H1 (cell line): ENCODE results near the gene PCDHA9. TPM values are rescaled to one million over a fixed set of nuclear protein-coding genes. Genes with fewer than 3 reads are reported as not detected.

Experiments used
- CEBPB ChIP-seq: IDR thresholded peaks from 2 replicates; pipeline ENCODE4 v1.6.1; 2012; ENCODE audit warnings: low read depth, low read length
- CTBP2 ChIP-seq: IDR thresholded peaks from 2 replicates; pipeline ENCODE4 v1.7.0; 2011; ENCODE audit warnings: borderline replicate concordance, mild to moderate bottlenecking, moderate library complexity, mixed read lengths, low read length; ENCODE audit not compliant: insufficient read depth, insufficient read length
- KDM4A ChIP-seq: IDR thresholded peaks from one replicate; pipeline ENCODE4 v1.7.1; 2012; ENCODE audit warnings: low read depth, mild to moderate bottlenecking, moderate library complexity, low read length, inconsistent platforms; ENCODE audit not compliant: severe bottlenecking
- MAX ChIP-seq: IDR thresholded peaks from 2 replicates; pipeline ENCODE4 v1.6.1; 2012; ENCODE audit warnings: inconsistent platforms
- USF2 ChIP-seq: IDR thresholded peaks from 2 replicates; pipeline ENCODE4 v1.6.1; 2011; ENCODE audit warnings: low read length, improper control_type of control experiment
- polyA plus RNA-seq, 7 experiments: library from polyadenylated mRNA; depleted of rRNA in 3 of 7; stranded (reverse) in 5 of 7; unstranded in 2 of 7; fragments of >200 nt in 5 of 7; fragments of 200-250 nt in 2 of 7; gene quantifications; 1 replicate in 5 of 7; 2 replicates in 1 of 7; 4 replicates in 1 of 7; pipeline versions ENCODE4 v1.2.1 to v1.2.3, GENCODE V29; 2011 to 2013; ENCODE audit warnings: missing spikeins in 2 of 7, mixed read lengths in 2 of 7
- total RNA-seq: library from RNA; stranded (reverse); fragmentation: NEBNext Ultra II Directional; extraction: Animal tissue kit (Norgen Biotek cat#: 25700); gene quantifications from 2 replicates; pipeline ENCODE4 v1.2.1, GENCODE V29; 2021

Gene PCDHA9
- total and polyA plus RNA-seq, 2 of the 8 experiments (the other 6 are each of a cell fraction or from before 2014, with no cell fraction given): 0.12 to 0.28 TPM

GRCh38 chr5:140883927-140884697 lies 35.9 kb downstream of the PCDHA9 start (continued):
- TF ChIP-seq USF2 (no peak), CTBP2 (no peak), KDM4A (no peak), MAX (no peak), CEBPB (no peak)

Other genes with a start within 250 kb of the PCDHA9 start
- gene CD14, start 215.2 kb upstream of the PCDHA9 start, total RNA-seq: 0.48 TPM in 1 of 2 replicates, not detected in the other
- 0.15 and 0.24 TPM in 2 replicates for gene CD14, start 215.2 kb upstream of the PCDHA9 start, polyA plus RNA-seq (2011; rRNA removed)
- gene TMCO6, start 208.9 kb upstream of the PCDHA9 start, total RNA-seq: 21.9 and 29.0 TPM in 2 replicates
- gene TMCO6, start 208.9 kb upstream of the PCDHA9 start, polyA plus RNA-seq (2011; rRNA removed): 40.9 and 53.6 TPM in 2 replicates
- gene NDUFA2, start 200.8 kb upstream of the PCDHA9 start, total RNA-seq: 75.2 and 77.1 TPM in 2 replicates
- gene NDUFA2, start 200.8 kb upstream of the PCDHA9 start, polyA plus RNA-seq (2011; rRNA removed): 146 and 154 TPM in 2 replicates
- gene IK, start 200.6 kb upstream of the PCDHA9 start, total RNA-seq: 57.4 and 63.4 TPM in 2 replicates
- 25.3 and 41.7 TPM in 2 replicates for gene IK, start 200.6 kb upstream of the PCDHA9 start, polyA plus RNA-seq (2011; rRNA removed)
- 22.7 and 22.8 TPM in 2 replicates for gene WDR55, start 183.5 kb upstream of the PCDHA9 start, total RNA-seq
- 15.3 and 19.5 TPM in 2 replicates for gene WDR55, start 183.5 kb upstream of the PCDHA9 start, polyA plus RNA-seq (2011; rRNA removed)
- 0.41 and 0.84 TPM in 2 replicates for gene DND1, start 174.8 kb upstream of the PCDHA9 start, total RNA-seq
- gene DND1, start 174.8 kb upstream of the PCDHA9 start, polyA plus RNA-seq (2011; rRNA removed): 2.1 and 3.5 TPM in 2 replicates
- 55.6 and 56.8 TPM in 2 replicates for gene HARS1, start 157.0 kb upstream of the PCDHA9 start, total RNA-seq
- 26.1 and 27.8 TPM in 2 replicates for gene HARS1, start 157.0 kb upstream of the PCDHA9 start, polyA plus RNA-seq (2011; rRNA removed)
- 21.4 and 23.1 TPM in 2 replicates for gene HARS2, start 156.9 kb upstream of the PCDHA9 start, total RNA-seq
- gene HARS2, start 156.9 kb upstream of the PCDHA9 start, polyA plus RNA-seq (2011; rRNA removed): 12.9 and 16.1 TPM in 2 replicates
- 56.8 and 58.8 TPM in 2 replicates for gene ZMAT2, start 147.9 kb upstream of the PCDHA9 start, total RNA-seq
- 38.9 and 65.9 TPM in 2 replicates for gene ZMAT2, start 147.9 kb upstream of the PCDHA9 start, polyA plus RNA-seq (2011; rRNA removed)
- 0.50 and 0.52 TPM in 2 replicates for gene PCDHA1, start 62.2 kb upstream of the PCDHA9 start, total RNA-seq
- gene PCDHA1, start 62.2 kb upstream of the PCDHA9 start, polyA plus RNA-seq (2011; rRNA removed): 0.23 and 0.52 TPM in 2 replicates
- 1.9 TPM in 2 replicates for gene PCDHA2, start 53.5 kb upstream of the PCDHA9 start, total RNA-seq
- 0.86 and 1.2 TPM in 2 replicates for gene PCDHA2, start 53.5 kb upstream of the PCDHA9 start, polyA plus RNA-seq (2011; rRNA removed)
- 0.67 and 0.80 TPM in 2 replicates for gene PCDHA3, start 47.3 kb upstream of the PCDHA9 start, total RNA-seq
- gene PCDHA3, start 47.3 kb upstream of the PCDHA9 start, polyA plus RNA-seq (2011; rRNA removed): 0.48 and 0.61 TPM in 2 replicates
- 5.3 and 5.7 TPM in 2 replicates for gene PCDHA4, start 41.3 kb upstream of the PCDHA9 start, total RNA-seq
- 3.7 and 3.8 TPM in 2 replicates for gene PCDHA4, start 41.3 kb upstream of the PCDHA9 start, polyA plus RNA-seq (2011; rRNA removed)
- gene PCDHA5, start 26.8 kb upstream of the PCDHA9 start, total RNA-seq: 0.52 and 0.76 TPM in 2 replicates
- gene PCDHA5, start 26.8 kb upstream of the PCDHA9 start, polyA plus RNA-seq (2011; rRNA removed): 0.28 and 0.33 TPM in 2 replicates
- 6.5 and 7.1 TPM in 2 replicates for gene PCDHA6, start 20.4 kb upstream of the PCDHA9 start, total RNA-seq
- 0.50 and 0.71 TPM in 2 replicates for gene PCDHA6, start 20.4 kb upstream of the PCDHA9 start, polyA plus RNA-seq (2011; rRNA removed)
- gene PCDHA7, start 14.1 kb upstream of the PCDHA9 start, total RNA-seq: 1.6 and 2.7 TPM in 2 replicates
- gene PCDHA7, start 14.1 kb upstream of the PCDHA9 start, polyA plus RNA-seq (2011; rRNA removed): 0.86 and 0.89 TPM in 2 replicates
- 0.52 and 0.96 TPM in 2 replicates for gene PCDHA8, start 7.2 kb upstream of the PCDHA9 start, total RNA-seq
- 0.14 and 0.17 TPM in 2 replicates for gene PCDHA8, start 7.2 kb upstream of the PCDHA9 start, polyA plus RNA-seq (2011; rRNA removed)
- 5.4 and 5.5 TPM in 2 replicates for gene PCDHA10, start 7.5 kb downstream of the PCDHA9 start, total RNA-seq
- 2.8 TPM in 2 replicates for gene PCDHA10, start 7.5 kb downstream of the PCDHA9 start, polyA plus RNA-seq (2011; rRNA removed)
- 6.6 and 6.9 TPM in 2 replicates for gene PCDHA11, start 20.6 kb downstream of the PCDHA9 start, total RNA-seq
- gene PCDHA11, start 20.6 kb downstream of the PCDHA9 start, polyA plus RNA-seq (2011; rRNA removed): 4.7 and 6.5 TPM in 2 replicates
- gene PCDHA12, start 26.9 kb downstream of the PCDHA9 start, total RNA-seq: 9.3 and 10.6 TPM in 2 replicates
- gene PCDHA12, start 26.9 kb downstream of the PCDHA9 start, polyA plus RNA-seq (2011; rRNA removed): 4.2 and 5.7 TPM in 2 replicates
- 1.1 and 1.2 TPM in 2 replicates for gene PCDHA13, start 33.7 kb downstream of the PCDHA9 start, total RNA-seq
- 1.3 and 1.4 TPM in 2 replicates for gene PCDHA13, start 33.7 kb downstream of the PCDHA9 start, polyA plus RNA-seq (2011; rRNA removed)
- 4.5 and 5.0 TPM in 2 replicates for gene PCDHAC1, start 77.9 kb downstream of the PCDHA9 start, total RNA-seq
- 2.2 and 2.4 TPM in 2 replicates for gene PCDHAC1, start 77.9 kb downstream of the PCDHA9 start, polyA plus RNA-seq (2011; rRNA removed)
- gene PCDHAC2, start 118.1 kb downstream of the PCDHA9 start, total RNA-seq: 3.7 and 4.9 TPM in 2 replicates
- gene PCDHAC2, start 118.1 kb downstream of the PCDHA9 start, polyA plus RNA-seq (2011; rRNA removed): 4.6 and 5.0 TPM in 2 replicates
- 0.04 and 0.08 TPM in 2 replicates for gene PCDHB1, start 203.0 kb downstream of the PCDHA9 start, total RNA-seq
- gene PCDHB1, start 203.0 kb downstream of the PCDHA9 start, polyA plus RNA-seq (2011; rRNA removed): 0.03 and 0.05 TPM in 2 replicates
- gene PCDHB2, start 246.2 kb downstream of the PCDHA9 start, total RNA-seq: 25.6 and 28.8 TPM in 2 replicates
- gene PCDHB2, start 246.2 kb downstream of the PCDHA9 start, polyA plus RNA-seq (2011; rRNA removed): 29.2 and 38.0 TPM in 2 replicates